ENCODE measurements around the gene PNPLA2. TPM values are rescaled to one million over a fixed set of nuclear protein-coding genes. Genes with fewer than 3 reads are reported as not detected.

Gene PNPLA2
- total and polyA plus RNA-seq, 2 of the 8 experiments (the other 6 are each of a cell fraction or from before 2014, with no cell fraction given): 30.9 to 62.1 TPM

GRCh38 chr11:838441-839279, 19.9 kb downstream of the PNPLA2 start (continued):
- peak; percentile 70 for TF ChIP-seq E2F6 (IDR thresholded peaks at IDR 0.05)

Measured in H1 (cell line).